Vagina (tissue), 2 donors: ENCODE measurements around the gene SRSF9.

Experiments
- CTCF ChIP-seq, 3 experiments: fragments of 450-650 bp in 2 of 3; fragments of 200-600 bp in 1 of 3; sonication (generic) in 1 of 3; IDR thresholded peaks; one replicate each; pipeline ENCODE4 v1.5.1; 2017 to 2019; ENCODE audit warnings: antibody characterized with exemption in 3 of 3, mild to moderate bottlenecking in 2 of 3, moderate library complexity in 2 of 3
- POLR2AphosphoS5 ChIP-seq, 2 donors: sonication (generic); formaldehyde crosslinking; IDR thresholded peaks; one replicate each; pipeline ENCODE4 v1.9.0; 2017; ENCODE audit warnings: antibody characterized with exemption in 2 of 2, mild to moderate bottlenecking in 2 of 2, low read depth in 1 of 2; ENCODE audit not compliant: insufficient read depth in 1 of 2

GRCh38 chr12:120498870-120499515 lies 29.4 kb upstream of the SRSF9 start:
- TF ChIP-seq CTCF (IDR thresholded peaks at IDR 0.05) (no peak), POLR2AphosphoS5 (IDR thresholded peaks at IDR 0.05; ENCODE audit: insufficient read depth in 1 of 2, low read depth in 1 of 2) (no peak)
